ENCODE results near the gene PIGR. TPM values are rescaled to one million over a fixed set of nuclear protein-coding genes. Genes with fewer than 3 reads are reported as not detected.

Gene PIGR
- total and polyA plus RNA-seq, 9 of the 15 experiments (the other 6 are each of a cell fraction or from before 2014, with no cell fraction given) = 0.01 to 1.5 (median 0.03) TPM; not detected in 4

DNA sequence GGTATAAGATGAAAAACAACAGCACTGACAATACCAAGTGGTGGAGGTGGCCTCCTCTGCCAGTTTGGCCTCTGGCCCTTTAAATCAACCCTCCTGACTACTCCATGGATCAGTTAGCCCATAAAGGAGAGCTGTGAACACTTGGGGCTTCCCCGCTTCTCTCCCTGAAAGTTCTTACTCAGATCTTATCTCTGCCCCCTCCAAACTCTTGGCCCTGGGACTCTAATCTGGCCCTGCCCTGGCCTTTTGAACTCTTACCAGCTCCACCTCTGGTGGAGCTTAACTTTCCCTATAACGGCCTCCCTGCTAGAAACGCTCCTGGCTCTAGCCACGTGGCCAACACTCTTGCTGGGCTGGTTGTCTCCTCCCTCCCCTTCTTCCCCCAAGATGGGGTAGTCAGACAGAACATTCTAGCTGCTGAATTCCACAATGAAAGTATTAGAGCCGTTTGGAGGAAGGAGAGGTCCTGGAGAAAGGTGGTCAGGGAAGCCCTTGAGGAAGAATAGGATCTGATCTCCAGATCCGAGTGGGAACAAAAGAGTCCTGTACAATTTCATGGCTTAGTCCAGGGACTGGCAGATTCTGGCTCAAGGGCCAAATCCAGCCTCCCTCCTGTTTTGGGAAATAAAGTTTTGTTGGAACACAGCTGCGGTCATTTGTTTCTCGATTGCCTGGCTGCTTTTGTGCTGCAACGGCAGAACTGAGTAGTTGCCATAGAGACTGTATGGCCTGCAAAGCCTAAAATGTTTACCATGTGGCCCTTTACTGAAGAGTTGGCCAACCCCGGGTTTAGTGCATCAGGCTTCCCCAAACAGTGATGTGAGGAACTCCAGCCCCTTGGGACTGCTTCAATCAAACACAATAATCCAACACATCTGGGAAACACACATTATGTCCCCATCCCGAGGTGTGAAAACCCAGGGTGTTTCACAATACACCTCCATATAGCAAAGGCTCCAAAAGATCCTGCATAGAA lies 9.5 kb upstream of the PIGR start (continued):
- TF ChIP-seq, protein P1, sequence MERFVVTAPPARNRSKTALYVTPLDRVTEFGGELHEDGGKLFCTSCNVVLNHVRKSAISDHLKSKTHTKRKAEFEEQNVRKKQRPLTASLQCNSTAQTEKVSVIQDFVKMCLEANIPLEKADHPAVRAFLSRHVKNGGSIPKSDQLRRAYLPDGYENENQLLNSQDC (CRISPR knock-in tag; IDR thresholded peaks at IDR 0.05) = no peak
- TF ChIP-seq ADNP (tag; IDR thresholded peaks at IDR 0.05) (no peak), SMARCA4 (IDR thresholded peaks at IDR 0.05) (no peak), PTRF (tag; IDR thresholded peaks at IDR 0.05) (peak; percentile 16; the same call in 1 of the 2 replicates), FOXA1 (IDR thresholded peaks at IDR 0.05; ENCODE audit: borderline replicate concordance) (no peak), ZNF583 (CRISPR knock-in tag; IDR thresholded peaks at IDR 0.05) (peak; percentile 36; the same call in 1 of the 2 replicates), ZNF764 (CRISPR knock-in tag; IDR thresholded peaks at IDR 0.05; ENCODE audit: low read depth) (no peak), RBM17 (IDR thresholded peaks at IDR 0.05; ENCODE audit: borderline replicate concordance, low read depth, low read length) (no peak), KDM1A (IDR thresholded peaks at IDR 0.05) (peak; percentile 36 to 45; a peak in 3 of 4 replicates), ATF7 (IDR thresholded peaks at IDR 0.05) (0 out of 2 replicates have a peak, but pooled peaks have one; percentile 14), STAT5B (CRISPR knock-in tag; IDR thresholded peaks at IDR 0.05) (no peak), ZNF311 (CRISPR knock-in tag; IDR thresholded peaks at IDR 0.05) (no peak)
- TF ChIP-seq, protein P2, sequence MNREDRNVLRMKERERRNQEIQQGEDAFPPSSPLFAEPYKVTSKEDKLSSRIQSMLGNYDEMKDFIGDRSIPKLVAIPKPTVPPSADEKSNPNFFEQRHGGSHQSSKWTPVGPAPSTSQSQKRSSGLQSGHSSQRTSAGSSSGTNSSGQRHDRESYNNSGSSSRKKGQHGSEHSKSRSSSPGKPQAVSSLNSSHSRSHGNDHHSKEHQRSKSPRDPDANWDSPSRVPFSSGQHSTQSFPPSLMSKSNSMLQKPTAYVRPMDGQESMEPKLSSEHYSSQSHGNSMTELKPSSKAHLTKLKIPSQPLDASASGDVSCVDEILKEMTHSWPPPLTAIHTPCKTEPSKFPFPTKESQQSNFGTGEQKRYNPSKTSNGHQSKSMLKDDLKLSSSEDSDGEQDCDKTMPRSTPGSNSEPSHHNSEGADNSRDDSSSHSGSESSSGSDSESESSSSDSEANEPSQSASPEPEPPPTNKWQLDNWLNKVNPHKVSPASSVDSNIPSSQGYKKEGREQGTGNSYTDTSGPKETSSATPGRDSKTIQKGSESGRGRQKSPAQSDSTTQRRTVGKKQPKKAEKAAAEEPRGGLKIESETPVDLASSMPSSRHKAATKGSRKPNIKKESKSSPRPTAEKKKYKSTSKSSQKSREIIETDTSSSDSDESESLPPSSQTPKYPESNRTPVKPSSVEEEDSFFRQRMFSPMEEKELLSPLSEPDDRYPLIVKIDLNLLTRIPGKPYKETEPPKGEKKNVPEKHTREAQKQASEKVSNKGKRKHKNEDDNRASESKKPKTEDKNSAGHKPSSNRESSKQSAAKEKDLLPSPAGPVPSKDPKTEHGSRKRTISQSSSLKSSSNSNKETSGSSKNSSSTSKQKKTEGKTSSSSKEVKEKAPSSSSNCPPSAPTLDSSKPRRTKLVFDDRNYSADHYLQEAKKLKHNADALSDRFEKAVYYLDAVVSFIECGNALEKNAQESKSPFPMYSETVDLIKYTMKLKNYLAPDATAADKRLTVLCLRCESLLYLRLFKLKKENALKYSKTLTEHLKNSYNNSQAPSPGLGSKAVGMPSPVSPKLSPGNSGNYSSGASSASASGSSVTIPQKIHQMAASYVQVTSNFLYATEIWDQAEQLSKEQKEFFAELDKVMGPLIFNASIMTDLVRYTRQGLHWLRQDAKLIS (CRISPR knock-in tag; IDR thresholded peaks at IDR 0.05) = no peak
- TF ChIP-seq, protein P3, sequence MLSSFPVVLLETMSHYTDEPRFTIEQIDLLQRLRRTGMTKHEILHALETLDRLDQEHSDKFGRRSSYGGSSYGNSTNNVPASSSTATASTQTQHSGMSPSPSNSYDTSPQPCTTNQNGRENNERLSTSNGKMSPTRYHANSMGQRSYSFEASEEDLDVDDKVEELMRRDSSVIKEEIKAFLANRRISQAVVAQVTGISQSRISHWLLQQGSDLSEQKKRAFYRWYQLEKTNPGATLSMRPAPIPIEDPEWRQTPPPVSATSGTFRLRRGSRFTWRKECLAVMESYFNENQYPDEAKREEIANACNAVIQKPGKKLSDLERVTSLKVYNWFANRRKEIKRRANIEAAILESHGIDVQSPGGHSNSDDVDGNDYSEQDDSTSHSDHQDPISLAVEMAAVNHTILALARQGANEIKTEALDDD (IDR thresholded peaks at IDR 0.05) = 0 out of 2 replicates have a peak, but pooled peaks have one; percentile 27
- TF ChIP-seq, protein P4, sequence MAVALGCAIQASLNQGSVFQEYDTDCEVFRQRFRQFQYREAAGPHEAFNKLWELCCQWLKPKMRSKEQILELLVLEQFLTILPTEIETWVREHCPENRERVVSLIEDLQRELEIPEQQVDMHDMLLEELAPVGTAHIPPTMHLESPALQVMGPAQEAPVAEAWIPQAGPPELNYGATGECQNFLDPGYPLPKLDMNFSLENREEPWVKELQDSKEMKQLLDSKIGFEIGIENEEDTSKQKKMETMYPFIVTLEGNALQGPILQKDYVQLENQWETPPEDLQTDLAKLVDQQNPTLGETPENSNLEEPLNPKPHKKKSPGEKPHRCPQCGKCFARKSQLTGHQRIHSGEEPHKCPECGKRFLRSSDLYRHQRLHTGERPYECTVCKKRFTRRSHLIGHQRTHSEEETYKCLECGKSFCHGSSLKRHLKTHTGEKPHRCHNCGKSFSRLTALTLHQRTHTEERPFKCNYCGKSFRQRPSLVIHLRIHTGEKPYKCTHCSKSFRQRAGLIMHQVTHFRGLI (CRISPR knock-in tag; IDR thresholded peaks at IDR 0.05) = peak; percentile 44; the same call in 1 of the 2 replicates
- TF ChIP-seq, protein P5, sequence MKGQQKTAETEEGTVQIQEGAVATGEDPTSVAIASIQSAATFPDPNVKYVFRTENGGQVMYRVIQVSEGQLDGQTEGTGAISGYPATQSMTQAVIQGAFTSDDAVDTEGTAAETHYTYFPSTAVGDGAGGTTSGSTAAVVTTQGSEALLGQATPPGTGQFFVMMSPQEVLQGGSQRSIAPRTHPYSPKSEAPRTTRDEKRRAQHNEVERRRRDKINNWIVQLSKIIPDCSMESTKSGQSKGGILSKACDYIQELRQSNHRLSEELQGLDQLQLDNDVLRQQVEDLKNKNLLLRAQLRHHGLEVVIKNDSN (CRISPR knock-in tag; IDR thresholded peaks at IDR 0.05) = peak; percentile 58; the same call in 1 of the 2 replicates
- TF ChIP-seq, protein P6, sequence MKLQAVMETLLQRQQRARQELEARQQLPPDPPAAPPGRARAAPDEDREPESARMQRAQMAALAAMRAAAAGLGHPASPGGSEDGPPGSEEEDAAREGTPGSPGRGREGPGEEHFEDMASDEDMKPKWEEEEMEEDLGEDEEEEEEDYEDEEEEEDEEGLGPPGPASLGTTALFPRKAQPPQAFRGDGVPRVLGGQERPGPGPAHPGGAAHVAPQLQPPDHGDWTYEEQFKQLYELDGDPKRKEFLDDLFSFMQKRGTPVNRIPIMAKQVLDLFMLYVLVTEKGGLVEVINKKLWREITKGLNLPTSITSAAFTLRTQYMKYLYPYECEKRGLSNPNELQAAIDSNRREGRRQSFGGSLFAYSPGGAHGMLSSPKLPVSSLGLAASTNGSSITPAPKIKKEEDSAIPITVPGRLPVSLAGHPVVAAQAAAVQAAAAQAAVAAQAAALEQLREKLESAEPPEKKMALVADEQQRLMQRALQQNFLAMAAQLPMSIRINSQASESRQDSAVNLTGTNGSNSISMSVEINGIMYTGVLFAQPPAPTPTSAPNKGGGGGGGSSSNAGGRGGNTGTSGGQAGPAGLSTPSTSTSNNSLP (IDR thresholded peaks at IDR 0.05; ENCODE audit: borderline replicate concordance, low read depth, low read length) = no peak
